GM10847 (cell line): ENCODE measurements around the gene HOXB3.

Experiments used
- POLR2A ChIP-seq: IDR thresholded peaks from 2 replicates; pipeline ENCODE4 v1.6.1; 2011; ENCODE audit not compliant: insufficient read length; ENCODE audit errors: extremely low read depth

The HOXB3 gene

DNA sequence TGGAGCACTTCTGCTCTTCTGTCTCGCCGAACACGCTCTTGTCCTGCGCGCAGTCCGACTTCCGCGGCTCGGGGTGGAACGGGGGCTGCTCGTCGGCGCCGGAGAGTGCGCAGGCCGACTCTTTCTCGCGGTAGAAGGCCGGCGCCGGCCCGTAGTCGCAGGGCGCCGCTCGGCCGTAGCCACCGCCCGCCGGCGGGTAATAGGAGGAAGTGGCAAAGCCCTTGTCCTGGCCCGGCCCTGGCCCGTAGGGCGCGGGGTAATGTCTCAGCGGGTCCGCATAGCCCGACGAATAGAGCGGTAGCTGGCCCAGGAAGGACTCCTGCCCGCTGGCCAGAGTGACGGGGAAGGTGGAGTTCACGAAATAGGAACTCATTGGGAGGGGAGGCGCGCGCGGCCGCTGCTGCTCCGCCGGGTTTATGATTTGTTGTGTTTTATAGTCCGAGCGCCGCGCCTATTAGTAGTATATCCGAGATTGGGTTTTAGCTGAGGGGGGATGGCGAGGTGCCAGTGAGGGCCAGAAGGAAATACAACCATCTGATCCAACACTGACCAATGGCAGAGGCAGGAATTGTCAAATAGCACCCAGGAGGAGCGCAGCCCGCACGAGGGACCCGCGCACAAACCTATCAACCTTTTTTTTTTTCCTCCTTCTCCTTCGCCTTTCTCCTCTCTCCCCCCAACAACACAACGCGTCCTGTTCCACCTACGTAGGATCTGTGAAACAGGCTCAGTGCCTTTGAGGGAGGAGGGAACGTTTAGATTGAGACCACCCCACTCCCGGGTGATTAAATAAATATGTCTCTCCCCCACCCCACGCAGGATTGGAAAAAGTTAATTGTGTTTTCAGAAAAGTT is 8.0 kb upstream of the HOXB3 start:
- TF ChIP-seq POLR2A, result no peak

DNA sequence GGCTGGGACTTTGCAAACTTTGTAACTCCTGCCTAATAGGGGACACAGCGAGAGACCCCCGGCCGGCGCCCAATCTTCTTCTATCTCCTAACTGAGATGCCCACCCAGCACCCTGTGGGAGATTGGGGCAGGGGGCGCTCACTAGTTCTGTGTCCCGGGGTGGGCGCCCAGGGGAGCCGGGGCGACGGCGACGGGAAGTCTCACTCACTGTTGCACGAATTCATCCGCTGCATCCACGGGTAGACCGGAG is 7.4 kb upstream of the HOXB3 start:
- no peak for TF ChIP-seq POLR2A

DNA sequence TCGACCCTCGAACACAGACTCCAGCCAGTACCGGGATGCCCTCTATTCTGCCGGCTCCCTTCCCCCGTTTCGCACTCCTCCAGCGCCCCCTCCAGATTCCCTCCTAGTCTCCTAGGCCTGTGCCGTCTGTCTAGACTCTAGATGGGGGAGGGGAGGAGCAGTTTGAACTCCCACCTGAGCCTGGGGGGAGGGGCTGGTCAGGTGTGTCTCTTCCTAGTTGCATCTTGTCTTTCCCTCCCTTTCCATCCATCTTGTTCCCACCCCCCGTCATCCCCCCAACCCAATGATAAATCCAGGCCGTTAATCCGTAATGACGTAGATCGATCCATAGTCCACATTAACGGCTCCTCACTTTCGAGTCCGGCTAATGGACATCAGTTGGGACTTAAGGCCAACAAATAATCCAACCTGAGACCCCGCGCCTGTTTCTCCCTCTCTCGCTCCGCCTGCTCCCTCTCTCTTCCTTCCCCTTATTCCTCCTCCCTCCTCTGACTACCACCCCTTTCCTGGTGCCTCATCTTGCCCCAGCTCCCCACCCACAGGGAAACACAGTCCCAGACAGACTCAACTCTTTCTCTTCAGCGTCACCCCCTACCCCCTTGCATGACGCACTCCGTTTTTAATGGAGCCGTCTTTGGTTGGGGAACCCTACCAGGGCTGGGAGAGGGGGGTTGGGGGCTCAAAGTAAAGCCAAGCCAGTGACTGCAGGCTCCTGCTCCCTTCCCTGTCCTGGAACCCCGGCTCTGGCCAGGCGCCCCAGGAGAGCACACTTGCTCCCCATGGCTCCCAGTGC is 6.9 kb upstream of the HOXB3 start:
- no peak for TF ChIP-seq POLR2A

DNA sequence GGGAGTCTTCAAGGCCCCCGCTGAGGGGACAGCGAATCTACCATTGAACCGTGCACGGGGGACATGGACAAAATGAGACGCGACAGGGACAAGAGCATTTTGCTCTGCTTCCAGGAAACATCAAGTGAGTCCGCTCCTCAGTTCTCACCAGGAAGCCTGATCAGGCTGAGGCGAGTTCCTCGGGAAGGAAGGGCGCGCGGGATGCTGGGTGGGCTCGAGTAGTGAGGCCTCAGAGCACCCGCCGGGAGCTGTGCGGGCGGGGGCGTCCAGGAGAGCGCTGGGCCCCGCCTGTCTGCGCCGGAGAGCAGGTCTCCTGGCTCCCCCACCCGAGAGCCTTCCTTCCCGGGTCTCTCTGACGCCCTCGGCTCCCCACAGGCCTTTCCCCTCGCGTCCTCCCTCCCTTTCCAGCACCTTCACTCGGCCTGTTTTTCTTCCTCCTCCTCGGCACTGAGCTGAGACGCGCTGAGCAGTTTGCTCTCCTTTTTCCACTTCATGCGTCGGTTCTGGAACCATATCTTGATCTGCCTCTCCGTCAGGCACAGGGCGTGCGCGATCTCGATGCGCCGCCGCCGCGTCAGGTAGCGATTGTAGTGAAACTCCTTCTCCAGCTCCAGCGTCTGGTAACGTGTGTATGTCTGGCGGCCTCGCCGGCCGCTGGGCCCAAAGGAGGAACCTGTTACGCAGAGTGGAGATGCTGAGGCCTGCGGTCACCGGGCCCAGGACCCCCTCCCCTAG is 6.1 kb upstream of the HOXB3 start:
- TF ChIP-seq POLR2A, result no peak

DNA sequence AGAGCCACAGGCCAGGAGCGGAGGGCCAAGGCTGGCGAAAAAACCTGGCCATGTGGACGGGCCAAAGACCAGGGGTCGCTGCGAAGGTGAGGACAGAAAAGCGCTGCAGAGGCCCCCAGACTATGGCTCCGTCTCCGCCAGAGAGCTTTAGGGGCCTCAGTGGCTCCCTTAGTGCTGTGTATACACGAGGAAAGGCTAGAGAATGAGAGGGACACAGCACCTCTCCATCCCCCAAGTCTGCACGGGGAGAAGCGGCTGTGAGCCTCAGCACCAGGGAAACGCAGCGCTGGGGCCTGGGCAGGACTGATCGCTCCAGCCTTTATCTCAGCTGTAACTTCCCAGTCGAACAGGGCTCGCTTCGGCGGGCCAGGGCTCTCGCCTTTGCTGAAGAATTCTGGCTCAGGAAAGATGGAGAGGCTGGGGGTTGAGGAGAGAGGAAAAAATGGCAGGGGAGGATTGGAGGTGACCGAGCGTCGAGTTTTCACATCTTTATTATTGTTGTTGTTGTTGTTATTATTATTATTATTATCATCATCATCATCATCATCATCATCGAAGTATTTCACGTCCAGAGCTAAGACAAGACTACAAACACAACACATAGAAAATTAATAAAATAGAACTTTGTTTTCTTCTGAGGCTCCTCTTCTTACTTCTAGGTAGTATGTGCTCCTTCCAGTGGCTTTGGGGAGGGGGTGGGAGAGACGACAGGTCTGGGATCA is 5.4 kb upstream of the HOXB3 start:
- TF ChIP-seq POLR2A, result no peak

DNA sequence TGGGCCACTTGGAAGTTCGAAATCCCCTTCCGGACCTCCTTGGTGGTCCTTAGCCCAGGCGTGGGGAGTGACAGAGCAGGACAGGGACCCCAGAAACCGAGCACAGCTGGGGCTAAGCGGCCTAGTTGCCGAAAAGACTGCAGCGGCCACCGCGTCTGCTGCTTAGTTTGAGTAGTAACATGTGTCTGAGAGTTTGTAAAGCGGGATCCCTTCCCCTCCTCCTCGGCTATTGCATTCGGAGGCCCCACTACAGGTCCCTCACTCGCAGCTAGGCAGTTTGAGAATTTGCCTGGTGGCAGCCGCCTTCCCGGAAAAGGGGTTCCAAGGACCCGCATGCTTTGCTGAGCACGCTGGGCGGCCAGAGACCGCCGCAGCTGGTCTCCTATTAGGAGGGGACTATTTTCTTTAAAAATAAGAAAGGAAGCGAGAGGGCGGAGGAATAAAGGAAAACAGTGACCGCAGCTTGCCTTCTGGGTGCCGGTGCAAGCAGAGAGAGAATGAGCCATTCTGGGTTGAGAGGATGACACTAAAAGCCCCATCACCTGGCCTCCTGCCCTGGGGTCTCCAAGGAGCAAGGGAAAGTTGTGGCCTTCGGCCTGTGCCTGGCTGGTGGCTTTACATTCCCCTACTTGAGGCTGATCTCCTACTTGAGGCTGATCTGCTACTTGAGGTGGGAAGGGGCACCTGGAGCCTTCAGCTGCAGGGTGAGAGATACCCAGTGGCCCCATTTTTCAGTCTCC is 4.7 kb upstream of the HOXB3 start:
- no peak for TF ChIP-seq POLR2A

DNA sequence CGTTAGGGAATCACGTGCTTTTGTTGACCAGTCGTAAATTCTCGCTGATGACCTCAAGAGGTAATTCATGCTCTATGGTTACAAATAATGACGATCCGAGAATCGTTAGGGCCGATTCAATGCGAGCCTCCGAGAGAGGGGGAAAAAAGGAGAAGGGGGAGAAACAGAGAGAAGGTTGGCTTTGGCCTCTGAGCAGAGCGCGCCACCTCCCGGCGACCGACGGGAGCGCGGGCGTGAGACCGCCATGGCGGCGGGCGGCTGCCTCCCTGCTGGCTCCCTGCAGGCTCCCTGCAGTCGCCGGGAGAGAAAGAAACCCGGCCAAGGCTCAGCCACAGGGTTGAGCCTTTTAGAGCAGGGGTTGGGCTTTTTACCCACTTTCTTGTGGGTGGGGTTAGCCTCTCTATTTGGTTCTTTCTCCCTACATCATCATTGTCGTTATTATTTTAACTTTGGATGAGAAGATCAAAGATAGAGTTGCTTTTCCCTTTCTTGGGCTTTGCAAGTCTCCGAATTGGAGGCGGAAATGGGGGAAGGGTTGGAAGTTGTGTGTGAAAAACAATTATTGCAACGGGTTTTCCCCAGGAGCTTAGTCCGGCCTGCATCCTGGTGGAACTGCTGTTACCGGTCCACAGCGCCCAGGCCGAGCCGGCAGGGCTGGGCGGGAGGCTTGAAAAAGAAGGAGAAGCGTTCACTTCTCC is 3.9 kb upstream of the HOXB3 start:
- no peak for TF ChIP-seq POLR2A

DNA sequence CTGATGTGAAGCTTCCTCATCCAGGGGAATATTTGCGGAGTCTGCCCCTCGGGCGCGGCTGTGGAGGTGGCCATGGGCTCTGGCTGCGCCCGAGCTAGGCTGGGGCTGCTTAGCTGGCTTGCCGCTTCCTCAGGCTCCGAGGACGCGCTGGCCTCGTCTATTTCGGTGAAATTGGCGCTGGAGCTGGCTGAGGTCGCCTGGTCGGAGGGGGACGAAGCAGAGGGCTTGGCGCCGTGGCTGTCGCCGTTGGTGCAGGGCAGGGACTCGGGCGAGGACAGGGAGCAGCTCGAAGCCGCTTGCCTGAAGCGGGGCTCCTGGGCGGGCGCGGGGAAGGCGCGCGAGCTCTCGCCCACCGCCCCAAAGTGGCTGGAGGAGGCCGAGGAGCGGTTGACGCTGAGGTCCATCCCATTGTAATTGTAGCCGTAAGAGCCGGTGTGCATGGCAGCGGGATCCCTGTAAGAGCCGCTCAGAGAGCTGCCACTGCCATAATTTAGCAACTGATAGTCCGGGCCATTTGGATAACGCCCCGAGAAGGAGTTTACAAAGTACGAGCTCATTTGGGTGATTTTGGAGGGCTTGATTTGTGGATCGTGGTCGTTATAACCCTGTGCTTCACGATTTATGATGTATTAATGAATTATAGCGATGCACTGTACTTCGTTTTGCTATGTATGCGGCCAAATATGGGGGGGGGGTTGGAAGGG is 3.2 kb upstream of the HOXB3 start, which contains the start of gene HOXB5:
Gene HOXB5, minus strand, starts transcription at position 654 of the 704 bp plus-strand sequence. Its CDS starts 97 bp downstream, at position 557.
- TF ChIP-seq POLR2A, result no peak

DNA sequence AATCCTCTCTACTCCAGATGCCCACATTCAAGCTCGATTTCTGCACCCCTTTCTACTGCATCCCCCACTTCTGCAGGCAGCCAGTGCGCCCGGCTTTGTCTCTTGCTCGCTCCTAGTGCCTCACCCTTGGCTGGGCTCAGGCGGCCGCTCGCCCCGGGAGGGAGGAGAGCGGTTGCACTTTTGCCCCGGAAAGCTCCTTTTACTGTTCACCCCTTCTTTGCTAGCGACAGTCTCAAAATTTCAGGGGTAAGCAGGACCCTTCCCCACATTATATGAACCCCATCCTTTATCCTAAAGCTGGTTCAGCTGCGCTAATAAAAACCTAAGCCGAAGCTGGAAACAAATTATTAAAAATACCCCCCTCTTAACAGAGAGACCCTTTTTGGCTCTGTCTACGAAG is 2.5 kb upstream of the HOXB3 start:
- TF ChIP-seq POLR2A, result no peak

DNA sequence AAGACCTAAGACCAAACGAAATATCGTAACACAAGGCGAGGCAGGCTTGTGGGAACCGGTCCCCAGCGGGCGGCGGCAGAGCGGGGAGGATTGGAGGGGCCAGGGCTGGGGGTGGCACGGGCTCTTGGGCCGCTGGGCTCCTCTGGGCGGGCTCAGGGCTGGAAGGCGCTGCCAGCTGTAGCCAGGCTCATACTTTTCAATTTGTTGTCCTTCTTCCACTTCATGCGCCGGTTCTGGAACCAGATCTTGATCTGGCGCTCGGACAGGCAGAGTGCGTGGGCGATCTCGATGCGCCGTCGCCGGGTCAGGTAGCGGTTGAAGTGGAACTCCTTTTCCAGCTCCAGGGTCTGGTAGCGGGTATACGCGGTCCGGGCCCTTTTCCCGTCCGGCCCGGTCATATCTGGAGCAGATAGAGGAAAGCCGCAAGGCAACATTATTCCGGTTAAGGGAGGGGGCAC is 2.0 kb upstream of the HOXB3 start:
- TF ChIP-seq POLR2A, result no peak

DNA sequence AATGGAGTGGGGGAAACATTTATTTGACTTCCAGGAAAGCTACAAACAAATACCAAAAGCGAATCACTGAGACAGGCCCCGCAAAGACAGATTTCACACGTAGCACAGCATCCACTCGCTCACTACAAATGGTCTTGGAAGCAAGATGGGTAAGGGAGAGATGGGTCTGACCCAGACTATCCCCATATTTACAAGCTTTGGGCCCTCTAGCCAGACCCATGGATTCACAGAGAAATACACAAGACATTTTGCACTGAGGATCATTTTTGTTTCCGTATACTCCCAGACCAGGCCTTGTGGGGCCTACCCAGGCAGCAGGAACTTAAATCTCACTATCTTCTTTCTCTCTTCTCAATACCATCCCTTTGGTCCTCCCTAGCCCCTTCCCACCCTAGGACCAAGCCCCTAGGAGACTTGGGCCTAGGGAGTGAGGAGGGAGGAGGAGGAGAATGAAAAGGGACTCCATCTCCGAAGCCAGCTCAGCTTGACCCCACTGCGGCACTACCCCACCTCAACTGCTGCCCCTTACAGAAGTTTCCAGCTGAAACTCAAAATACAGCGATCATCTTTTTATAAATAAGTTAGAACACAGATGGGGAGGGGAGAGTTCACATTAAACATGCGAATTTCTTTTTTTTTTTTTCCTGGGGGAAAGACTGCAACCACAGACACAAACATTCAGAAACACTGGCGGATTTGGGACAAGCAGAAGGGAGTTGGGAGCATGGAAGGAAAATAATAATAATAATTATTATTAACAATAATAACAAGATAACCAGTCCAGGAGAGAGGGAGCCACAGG is 1.4 kb upstream of the HOXB3 start:
- no peak for TF ChIP-seq POLR2A

DNA sequence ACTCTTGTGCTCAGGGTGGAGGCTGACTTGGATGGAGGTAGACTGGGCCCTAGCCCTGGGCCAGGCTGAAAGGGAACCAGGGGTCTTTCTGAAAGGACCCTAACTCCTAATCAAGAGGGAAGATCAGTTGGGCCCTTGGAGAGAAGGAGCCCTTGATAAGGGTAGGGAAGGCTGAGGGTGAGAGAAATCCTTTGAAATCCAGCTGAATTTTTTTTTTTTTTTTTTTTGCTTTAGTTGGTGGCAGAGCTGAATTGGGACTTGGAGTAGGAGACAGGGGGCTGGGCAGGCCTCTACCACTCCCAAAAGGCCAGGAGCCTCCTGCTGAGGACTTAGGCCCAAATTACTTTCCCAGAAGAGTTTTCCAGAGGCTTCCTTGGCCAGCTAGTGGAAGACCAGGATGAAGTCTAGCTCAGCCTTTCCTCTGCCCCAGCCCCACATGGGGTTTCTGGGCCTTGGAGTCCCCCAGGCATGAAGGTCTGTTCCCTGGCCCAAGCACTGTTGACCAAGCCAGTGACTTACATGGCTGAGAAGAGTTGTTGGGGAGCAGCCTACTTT is 643 bp upstream of the HOXB3 start:
- TF ChIP-seq POLR2A, result no peak

DNA sequence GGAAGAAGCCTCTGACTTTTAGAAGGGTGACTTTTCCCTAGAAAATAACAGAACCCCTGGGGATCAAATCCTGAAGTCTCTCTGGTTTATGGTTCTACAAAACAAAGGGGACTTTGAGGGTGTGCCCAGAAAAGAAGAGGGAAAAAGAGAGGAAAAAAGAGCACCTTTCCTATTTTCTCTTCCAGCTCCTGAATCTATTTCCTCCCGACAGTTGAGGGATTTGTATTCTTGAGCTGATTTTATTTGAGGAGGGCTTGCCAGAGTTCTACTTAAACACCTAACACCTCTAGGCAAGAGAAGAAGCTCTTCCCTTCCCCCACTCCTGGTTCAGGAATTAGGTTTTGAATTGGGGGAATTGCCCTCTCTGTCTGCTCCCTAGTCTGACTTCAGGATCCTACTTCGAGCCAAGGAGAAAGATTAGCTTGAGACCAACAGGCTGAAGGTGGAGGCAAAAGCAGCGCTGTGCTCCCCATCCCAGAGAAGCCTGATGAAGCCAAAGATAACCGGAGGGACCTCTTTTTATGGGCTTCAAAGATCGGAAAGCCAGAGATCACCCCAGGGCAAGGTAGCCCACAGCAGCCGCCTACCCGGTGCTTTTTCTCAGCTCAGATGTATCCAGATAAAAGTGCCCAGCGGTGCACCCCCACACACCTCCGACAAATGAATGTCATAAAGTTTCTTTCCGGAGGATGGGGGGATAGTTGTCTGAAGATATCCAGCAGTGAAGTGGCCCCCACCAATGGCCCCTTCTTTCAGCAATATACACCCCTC is 796 bp downstream of the HOXB3 start:
- TF ChIP-seq POLR2A, result no peak
